Epidermal melanocyte (primary cell): Measurements from ENCODE around the gene FGF14.
"Not testable (repeated sequence)": the region's sequence is repeated elsewhere in the genome, so short reads cannot be mapped to it uniquely, and the experiment has no call there.

Experiments
- DNase-seq: peaks from one replicate; pipeline ENCODE4 v3.0.0; 2011; ENCODE audit warnings: low spot score; ENCODE audit not compliant: insufficient read length

FGF14 gene

DNA sequence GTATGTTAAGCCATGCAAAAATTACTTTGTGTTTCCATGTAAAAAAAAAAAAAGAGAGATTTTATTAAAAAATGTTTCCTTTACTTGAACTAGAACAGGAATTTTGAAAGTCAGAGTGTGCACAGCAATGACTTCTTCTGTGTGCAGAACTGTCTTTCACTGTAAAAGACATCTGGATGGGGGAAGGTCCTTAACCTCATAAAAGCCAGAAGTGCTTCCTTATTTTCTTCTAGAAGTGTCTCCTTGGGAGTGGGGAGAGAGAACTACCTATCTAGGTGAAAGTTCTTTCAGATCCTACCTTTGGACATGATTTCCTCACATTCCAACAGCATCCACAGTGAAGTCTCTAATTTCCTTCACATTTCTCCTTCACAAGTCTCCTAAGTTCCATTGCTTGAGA is 360.3 kb downstream of the FGF14 start:
- DNase-seq: no peak

DNA sequence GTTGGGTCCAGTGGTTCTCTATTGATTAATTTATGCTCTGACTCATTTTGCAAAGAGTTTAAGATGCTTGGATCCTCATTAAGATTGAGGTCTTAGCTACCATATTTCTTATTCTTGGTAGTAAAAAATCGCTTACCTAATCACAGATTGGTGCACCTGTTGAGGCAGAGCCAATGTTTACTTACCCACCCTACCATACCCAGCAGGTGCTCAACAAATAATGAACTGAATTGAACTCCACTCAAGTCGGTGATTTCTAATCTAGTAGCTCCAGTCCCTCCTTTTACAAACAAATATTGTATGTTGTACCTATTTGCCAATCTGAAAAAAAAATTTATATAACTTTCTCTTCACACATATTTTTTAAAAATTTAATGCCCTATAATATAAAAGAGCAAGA is 361.0 kb downstream of the FGF14 start:
- DNase-seq: no peak

DNA sequence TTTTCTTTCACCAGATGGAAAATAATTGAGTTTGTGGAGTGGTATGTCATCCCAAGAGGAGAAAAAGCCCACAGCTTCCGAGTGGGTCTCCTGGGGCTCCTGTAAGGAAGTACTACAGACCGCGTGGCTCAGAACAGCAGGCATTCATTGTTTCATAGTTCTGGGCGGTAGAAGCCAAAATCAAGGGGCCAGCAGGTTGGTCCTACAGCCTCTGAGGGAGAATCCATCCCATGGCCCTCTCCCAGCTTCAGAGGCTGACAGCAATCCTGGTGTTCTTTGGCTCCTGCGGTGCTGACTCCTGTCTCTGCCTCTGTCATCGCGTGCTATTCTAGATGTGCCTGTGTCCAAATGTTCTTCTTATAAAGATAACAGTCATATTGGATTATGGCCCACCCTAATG is 362.6 kb downstream of the FGF14 start:
- no peak for DNase-seq

DNA sequence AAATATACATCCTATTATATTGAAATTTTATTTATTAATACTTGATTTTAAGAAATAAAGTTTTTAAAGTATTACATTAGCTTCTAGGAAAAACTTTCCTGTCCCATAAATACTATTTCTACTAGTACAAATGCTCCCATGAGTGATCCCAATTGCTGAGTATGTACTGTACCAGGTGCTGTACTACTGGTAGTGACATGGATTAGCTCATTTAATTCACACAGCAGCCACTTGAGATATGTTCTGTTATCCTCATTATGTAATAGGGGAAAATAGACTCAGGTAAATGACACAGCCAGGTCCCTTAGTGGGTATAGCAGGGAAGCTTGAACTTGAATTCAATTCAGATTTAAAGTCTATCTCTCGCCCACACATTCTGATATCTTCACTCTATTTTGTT is 363.1 kb downstream of the FGF14 start:
- no peak for DNase-seq

DNA sequence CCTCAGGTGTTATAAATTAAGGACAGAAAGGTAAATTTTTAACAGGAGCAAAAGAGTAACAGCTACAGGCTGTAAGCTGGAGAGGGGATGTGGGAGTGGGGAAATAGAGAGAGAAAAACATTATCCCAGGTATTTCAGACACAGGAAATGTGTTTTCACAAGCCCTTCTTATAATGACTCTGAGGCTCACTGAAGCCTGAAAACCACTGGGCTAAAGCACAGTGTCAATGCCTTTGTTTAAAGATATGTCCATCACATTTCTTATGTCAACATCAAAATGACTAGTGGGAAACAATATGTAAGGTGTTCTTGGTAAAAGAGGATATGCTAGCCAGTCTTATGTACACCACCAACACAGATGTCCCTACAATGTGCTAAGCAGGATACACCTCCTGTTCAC is 365.9 kb downstream of the FGF14 start:
- DNase-seq: no peak

DNA sequence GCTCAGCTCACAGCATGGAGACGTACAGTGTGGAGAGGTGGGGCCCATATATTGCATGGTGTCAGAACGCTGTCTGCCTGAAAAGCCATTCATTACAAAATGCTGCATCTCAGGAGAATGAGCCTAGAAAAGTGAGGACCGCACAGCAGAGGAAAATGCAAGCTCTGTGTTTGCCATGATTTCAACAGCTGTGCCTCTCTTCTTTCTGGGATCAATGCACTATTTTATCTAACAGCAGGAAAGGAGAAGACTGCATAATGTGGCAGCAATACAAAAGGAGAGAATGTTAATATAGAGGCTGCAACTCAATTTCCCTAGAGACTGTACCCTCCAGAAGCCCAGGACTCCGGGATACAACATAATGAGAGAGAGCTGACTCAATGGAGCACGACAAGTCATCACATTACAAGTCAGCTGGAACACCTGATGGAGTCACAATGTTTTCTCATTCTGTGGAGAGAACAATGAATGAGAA is 368.0 kb downstream of the FGF14 start:
- no peak for DNase-seq

DNA sequence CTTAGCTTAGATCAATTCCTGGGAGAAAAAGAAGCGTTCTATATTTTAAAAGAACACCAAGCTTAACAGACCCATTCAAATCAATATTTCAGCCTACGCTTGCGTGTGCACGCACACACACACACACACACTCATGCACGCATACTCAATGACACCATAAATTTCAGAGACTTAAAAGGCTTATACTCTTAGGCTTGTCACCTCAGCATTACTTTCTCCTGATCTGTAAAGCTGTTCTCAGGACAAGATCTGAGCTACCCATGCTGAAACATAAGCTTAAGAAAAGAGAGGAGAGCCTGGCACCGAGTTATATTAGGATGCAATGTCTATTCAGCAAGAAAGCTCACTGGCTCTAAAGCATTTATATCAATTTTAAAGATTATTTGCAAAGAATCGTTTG is 368.5 kb downstream of the FGF14 start:
- DNase-seq: no peak

DNA sequence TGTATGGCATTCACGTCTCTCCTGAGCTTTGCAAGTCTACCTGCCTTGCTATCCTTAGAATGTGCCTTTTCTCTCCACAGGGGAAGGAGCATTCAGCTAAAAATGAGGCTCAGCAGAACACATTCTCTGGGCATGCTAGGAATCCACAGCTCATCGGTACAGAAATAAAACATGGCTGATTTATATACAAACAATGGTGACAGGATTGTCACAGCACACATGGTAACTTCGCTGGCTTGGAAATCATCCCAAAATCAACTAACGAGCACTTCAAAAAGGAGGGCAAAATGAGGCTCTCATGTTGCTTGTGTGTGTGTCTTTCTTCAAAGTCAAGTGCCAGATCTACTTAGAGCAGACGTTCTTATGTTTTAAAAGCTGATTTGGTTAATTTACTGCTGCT is 373.0 kb downstream of the FGF14 start:
- no peak for DNase-seq

DNA sequence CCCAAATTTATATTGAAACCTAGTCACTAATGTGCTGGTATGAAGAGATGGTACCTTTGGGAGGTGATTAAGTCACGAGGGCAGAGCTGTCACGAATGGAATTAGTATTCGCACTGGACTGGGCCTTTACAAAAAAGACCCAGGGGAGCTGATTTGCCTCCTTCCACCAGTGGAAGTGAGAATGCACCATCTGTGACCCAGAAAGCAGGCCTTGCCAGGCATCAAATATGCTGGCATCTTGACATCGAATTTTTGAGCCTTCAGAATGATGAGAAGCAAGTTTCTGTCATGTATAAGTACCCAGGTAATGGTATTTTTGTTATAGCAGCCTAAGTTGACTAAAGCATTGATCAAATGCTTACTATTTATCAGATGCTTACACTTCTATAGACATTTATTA is 373.6 kb downstream of the FGF14 start:
- no peak for DNase-seq

DNA sequence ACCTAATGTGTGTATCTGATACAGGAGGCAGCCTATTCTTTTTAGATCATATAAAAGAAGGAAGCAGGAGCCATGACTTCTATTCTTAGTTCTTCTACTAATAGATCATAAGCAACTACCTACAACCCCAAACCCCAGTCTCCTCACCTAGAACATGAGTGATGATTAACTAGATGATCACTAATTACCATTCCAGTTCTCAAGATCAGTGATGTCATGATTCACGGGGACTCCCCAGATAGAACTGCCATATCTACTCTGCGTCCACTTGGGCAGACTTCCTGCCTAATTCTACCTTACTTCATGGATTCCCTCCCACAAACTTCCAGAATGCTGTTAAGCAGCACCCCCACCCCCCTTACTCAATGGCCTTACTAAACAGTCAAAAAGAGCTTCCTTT is 380.1 kb downstream of the FGF14 start:
- DNase-seq: no peak

DNA sequence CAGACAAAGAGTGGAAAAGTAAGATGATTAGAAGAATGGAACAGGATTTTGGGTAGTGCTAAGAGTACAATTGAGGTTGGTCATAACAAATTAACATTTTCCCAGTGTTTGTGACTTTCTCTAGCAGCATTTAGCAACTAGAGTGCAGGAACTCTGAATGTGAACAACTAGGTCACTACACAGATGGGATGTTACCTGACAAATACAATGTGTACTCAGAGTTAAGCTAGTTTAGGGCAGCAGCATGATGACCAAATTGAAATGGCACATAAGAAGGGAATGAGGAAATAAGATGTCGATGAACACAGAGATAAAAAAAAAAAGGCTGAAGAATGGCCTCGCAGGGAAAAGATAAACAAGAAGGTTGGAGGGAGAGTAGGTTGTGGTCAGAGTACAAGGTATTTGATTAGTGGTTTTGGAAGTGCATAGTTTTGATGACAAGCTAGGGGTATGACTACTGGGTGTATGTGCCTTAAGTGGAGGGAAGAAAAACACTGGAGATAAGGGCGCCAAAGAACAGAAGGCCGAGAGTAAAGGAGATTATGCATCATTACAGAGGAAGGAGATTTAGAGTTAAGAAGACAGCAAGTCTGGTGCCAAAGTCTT is 381.1 kb downstream of the FGF14 start:
- no peak for DNase-seq

DNA sequence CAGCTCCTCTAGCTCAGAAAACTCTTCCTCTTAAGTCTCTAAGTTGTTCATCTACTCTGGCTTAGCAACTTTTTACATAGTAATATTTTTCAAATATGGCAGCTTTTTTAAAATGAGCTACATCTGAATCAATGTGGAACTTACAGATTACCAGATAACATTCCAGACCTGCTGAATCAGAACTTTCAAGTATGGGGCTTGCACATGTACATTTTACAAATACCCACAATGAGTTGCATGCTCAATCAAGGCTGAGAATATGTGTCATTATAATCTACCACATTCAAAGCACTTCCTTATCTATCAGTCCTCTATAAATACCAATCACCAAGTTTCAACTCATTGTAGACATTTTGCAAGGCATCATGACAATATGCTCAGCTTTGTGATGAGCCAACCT is 383.1 kb downstream of the FGF14 start:
- no peak for DNase-seq

DNA sequence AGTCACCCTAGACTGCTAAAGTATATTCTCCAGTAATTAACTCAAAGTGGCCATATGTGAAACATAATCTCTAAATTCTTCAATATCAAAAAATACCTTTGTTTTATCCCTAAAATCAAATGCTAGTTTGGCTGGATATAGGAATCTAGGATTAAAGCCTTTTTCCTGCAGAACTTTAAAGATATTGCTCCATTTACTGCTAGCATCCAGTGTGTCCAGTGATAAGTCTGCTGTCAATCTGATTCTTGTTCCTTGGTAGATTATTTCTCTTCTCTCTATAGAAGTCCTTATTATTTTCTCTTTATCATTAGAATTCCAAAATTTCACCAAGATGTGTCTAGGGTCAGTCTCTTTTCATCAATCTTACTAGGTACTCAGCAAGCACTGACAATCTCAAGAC is 384.6 kb downstream of the FGF14 start:
- no peak for DNase-seq

DNA sequence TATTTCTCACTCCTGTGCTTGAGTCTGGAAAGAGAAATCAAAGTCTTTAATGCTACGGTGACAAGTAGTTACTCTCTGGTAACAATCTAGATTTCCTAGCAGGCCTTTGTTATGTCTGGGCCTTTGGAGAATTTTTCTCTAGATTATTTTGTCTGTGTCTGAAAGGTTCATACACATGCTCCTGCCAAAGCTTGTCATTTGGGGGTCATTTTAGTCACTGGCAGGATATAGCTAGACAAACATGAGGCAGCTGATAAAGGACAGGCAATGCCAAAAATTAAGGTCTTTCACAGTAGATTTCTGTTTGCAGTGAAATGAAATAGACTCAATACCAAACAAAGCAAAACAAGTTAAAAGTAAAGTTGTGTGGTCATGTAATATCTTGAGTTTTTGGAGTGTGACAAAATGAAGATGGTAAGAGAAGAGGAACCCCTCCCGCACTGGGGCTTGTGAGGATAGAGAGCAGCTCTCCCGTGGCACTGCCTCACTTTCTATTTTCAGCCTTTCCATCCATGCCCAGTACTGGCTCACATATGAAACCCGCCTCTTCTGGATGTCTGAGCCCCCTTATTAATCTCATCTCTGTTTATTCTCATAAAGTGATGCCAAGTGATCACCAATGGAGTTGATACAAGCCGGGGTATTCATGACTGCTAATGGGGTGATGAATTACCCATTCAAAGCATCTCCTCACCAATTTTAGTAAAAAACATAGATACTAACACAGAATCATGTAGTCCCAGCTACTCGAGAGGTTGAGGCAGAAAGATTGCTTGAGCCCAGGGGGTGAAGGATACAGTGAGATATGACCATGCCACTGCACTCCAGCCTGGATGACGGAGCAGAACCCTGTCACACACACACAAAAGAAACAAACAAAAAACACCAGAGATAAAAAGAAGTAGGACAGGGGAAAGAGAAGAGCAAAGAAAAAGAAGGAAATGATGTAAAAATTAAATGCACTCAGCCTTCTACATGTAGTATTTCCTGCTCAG is 389.3 kb downstream of the FGF14 start:
- DNase-seq: no peak

DNA sequence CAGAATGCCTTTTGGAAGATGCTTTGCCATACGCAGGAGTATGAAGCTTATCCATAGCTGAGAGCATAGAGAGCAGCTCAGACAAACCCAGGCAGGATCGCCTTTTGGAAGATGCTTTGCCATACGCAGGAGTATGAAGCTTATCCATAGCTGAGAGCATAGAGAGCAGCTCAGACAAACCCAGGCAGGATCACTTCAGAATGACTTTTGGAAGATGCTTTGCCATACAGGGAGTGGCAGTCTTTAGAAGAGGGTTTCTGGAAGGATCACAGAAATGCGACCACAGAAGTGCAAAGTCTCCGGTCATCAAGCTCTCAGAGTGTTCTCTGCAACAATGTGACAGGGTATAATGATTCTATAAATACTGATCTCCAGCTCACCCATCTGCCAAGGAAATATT is 390.4 kb downstream of the FGF14 start:
- DNase-seq: not testable (repeated sequence)

DNA sequence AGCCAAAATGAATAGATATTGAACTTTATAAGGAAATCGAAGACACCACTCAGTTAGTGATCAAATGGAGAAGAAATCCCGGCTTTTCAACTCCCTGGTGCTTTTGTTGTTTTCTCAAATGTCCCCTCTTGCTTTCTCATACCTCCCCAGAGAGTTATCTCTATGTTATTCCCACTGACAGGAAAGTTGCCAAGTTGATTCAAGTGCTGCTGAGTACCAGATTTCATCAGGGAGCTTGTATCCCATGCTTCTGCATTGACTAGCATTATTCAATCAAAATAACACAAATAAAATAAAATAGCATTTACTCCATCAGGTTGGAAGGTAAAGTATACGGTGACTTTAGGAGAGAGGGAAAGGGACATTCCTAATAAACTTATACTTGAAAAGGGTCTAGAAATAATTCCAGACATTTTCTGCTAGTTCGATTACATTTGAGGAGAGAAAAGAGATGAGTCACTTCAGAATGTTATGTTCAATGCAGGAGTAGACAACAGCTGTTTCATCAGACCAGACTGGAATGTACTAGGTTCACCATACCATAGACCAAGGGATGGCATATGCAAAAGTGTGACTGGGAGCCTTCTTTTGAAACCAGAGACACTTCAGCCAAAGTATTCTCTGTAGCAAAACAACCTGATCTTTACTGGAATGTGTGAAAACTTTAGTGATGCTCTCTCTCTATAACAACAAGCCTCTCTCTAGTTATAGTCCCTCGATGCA is 397.8 kb downstream of the FGF14 start:
- no peak for DNase-seq

DNA sequence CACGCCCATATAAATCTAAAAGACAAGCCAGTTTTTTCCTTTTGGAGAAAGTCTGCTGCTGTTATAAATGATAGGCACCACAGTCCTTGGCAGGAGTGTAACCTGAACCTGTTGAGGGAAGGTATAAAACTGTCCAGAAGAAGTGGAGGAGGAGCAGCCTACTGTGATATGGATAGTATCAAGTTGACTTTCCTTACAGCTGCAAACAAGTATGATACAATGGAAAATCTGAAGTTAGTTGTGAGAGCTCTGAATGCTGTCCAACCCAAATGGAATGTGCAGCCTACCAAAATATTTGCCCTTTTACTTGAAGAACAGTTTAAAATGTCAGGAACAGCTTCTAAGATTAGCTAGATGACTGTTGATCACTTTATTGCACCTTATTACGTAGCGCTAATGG is 399.6 kb downstream of the FGF14 start:
- no peak for DNase-seq

DNA sequence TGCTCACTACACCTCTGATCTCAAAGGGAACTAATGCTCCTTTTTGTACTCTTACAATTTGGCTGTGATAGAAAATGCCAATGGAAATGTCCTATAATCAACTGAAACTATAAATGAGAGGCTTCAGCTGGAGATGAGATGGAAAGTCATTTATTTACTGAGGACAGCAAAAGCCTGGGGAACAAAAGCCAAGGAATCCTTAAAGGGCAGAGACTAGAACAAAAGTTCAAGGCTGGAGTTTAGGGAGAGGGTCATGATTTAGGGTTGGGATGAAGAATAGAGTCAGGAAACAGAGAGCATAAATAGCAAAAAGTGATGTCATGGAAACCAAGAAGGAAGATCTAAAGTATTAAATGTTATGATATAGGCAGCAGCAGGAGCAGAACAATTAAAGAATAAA is 401.1 kb downstream of the FGF14 start:
- DNase-seq: no peak

DNA sequence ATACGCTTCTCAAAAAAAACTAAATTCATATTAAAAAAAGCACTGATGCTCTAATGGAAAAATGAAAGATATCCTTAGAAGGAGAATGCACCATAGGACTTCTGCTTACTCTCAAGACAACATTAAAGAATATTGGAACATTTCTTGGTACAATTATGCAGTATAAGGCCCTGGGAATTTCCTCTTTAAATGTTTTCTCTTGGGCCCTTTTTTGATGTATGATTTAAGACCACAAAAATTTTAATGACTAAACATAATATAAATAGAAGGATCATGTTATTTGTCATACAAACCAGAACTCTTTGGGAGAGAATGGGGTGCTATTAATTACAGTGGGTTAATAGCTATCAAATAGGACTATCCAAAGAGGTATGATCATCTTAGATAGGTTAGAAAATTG is 403.7 kb downstream of the FGF14 start:
- no peak for DNase-seq

DNA sequence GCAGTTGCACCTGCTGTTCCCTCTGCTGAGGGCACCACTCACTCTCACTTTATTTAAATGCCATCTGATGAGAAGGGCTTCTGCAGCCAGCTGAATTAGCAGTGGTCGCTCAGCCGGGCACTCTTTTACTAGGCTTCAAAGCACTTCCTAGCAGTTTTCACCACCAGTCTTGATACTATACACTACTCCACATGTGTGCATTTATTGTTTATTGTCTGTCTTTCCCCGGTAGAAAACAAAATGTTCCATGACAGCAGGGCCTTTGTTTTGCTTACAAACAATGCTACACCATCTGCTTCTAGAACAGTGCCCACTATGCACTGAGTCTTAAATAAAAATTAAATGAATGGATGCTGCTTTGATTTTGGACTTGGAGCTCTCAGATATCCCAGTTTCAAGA is 404.9 kb downstream of the FGF14 start:
- DNase-seq: no peak

DNA sequence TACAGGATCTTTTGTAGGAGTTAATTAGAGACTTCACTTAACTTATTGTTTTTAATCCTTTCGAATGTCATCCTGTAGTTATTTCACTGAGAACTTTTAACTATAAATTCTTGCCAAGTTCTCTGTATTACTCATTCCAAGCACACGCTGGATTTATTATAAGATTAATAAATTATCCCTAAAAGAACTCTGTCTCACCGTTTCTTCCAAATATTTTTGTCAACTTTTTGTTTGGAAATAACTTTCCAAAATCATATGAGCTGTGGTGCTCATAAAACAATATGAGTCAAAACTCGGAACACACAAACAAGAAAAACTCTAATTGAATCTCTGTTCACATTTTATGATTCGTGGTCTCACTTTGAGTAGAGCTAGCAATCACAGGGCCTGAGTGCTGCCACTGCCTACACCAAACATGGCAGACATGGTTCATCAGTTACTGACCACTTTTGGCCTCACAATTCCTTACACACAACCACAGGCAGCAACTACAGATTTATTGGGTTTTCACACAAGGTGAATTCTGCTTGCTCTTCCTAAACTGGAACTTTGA is 412.0 kb downstream of the FGF14 start:
- DNase-seq: no peak

DNA sequence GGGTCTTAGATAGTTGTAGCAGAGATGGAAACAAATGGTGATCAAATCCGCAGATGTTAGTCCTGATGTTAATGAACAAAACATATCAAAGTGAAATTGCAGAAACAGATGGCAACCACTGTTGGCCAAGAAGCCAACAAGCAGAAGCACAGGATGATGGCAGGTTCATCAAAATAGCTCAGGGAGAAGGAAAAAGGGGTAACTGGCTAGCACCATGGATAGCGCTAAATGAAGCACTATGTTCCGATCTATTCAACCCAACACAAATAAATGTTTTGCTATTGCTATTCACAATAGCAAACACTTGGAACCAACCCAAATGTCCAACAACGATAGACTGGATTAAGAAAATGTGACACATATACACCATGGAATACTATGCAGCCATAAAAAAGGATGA is 413.7 kb downstream of the FGF14 start:
- DNase-seq: no peak
